Cortex of kidney (tissue), 1 donor: ENCODE data around the gene CREB3L1.

Source experiments
- DNase-seq: peaks from one replicate; lab custom pipeline; 2025; lab: John Stamatoyannopoulos, UW

The CREB3L1 gene

GRCh38 chr11:46364791-46365190, 87.3 kb downstream of the CREB3L1 start:
- no peak for DNase-seq

- DNase-seq, result no peak
Observed at GRCh38 chr11:46366260-46366659, 88.8 kb downstream of the CREB3L1 start.

- DNase-seq, result no peak
Observed at GRCh38 chr11:46366661-46367161, 89.2 kb downstream of the CREB3L1 start.

- no peak for DNase-seq
Observed at GRCh38 chr11:46367244-46367915, 89.9 kb downstream of the CREB3L1 start.

- DNase-seq, result no peak
Observed at GRCh38 chr11:46367916-46368267, 90.4 kb downstream of the CREB3L1 start.

GRCh38 chr11:46369458-46370152, 92.1 kb downstream of the CREB3L1 start:
- no peak for DNase-seq

GRCh38 chr11:46370253-46370652, 92.8 kb downstream of the CREB3L1 start:
- DNase-seq, result no peak
